ENCODE data around the gene TMED10.
A peak's percentile ranks its signal among the peaks of the same experiment; 100 is the strongest.

Gene TMED10

GRCh38 chr14:75091251-75091650, 85.2 kb downstream of the TMED10 start:
- DNase-seq (ENCODE audit: low read depth), result no peak
- TF ChIP-seq, protein P1, sequence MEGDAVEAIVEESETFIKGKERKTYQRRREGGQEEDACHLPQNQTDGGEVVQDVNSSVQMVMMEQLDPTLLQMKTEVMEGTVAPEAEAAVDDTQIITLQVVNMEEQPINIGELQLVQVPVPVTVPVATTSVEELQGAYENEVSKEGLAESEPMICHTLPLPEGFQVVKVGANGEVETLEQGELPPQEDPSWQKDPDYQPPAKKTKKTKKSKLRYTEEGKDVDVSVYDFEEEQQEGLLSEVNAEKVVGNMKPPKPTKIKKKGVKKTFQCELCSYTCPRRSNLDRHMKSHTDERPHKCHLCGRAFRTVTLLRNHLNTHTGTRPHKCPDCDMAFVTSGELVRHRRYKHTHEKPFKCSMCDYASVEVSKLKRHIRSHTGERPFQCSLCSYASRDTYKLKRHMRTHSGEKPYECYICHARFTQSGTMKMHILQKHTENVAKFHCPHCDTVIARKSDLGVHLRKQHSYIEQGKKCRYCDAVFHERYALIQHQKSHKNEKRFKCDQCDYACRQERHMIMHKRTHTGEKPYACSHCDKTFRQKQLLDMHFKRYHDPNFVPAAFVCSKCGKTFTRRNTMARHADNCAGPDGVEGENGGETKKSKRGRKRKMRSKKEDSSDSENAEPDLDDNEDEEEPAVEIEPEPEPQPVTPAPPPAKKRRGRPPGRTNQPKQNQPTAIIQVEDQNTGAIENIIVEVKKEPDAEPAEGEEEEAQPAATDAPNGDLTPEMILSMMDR (conservative IDR thresholded peaks at IDR 0.05; ENCODE audit: control insufficient read depth, insufficient read depth, low read depth, low read length), result no peak
- H3K4me3 ChIP-seq (ENCODE audit: control insufficient read depth, low read depth, low read length), result no peak overlapping the region

DNA sequence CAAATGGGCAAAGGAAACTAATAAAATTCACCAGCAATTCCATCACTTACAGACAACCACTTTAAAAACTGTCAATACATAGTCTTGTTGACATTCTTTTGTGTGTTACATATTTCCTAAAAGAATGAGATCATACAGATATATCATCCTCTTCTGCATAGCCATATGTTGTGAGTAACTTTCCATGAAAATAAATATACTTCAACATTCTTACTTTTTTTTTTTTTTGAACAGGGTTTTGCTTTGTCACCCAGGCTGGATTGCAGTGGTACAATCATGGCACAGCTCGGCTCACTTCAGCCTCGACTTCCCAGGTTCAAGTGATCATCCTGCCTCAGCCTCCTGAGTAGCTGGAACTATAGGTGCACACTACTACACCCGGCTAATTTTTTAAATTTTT, 86.1 kb downstream of the TMED10 start:
- H3K4me3 ChIP-seq (ENCODE audit: control insufficient read depth, low read depth, low read length), result no peak overlapping the region
- DNase-seq (ENCODE audit: low read depth), result no peak
- TF ChIP-seq, protein P1 (conservative IDR thresholded peaks at IDR 0.05; ENCODE audit: control insufficient read depth, insufficient read depth, low read depth, low read length), result no peak

GRCh38 chr14:75088566-75089373, 87.6 kb downstream of the TMED10 start:
- TF ChIP-seq, protein P1 (conservative IDR thresholded peaks at IDR 0.05; ENCODE audit: control insufficient read depth, insufficient read depth, low read depth, low read length), result peak; percentile 80
- peak; percentile 63 for DNase-seq (ENCODE audit: low read depth)
- no peak overlapping the region for H3K4me3 ChIP-seq (ENCODE audit: control insufficient read depth, low read depth, low read length)

DNA sequence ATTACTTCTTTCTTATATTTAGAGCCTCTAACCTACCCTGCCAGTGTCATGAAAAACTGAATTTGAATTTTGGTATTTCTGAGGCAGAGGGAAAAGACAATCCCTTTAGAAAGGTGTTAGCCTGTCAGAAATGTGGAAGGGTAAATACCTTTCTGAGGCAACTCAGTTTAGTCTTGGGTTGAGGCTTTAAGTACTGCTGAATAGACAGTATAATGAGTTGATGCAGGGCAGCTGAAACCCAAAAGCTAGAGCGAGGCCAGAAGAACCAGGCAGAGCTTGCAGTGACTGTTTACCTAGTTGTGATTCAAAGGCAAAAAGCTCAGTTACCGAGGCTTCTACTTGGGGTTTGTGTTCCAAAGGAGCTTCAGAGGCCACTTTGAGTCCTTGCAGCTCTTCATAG, 88.3 kb downstream of the TMED10 start:
- no peak overlapping the region for H3K4me3 ChIP-seq (ENCODE audit: control insufficient read depth, low read depth, low read length)
- no peak for DNase-seq (ENCODE audit: low read depth)
- TF ChIP-seq, protein P1 (conservative IDR thresholded peaks at IDR 0.05; ENCODE audit: control insufficient read depth, insufficient read depth, low read depth, low read length), result no peak

DNA sequence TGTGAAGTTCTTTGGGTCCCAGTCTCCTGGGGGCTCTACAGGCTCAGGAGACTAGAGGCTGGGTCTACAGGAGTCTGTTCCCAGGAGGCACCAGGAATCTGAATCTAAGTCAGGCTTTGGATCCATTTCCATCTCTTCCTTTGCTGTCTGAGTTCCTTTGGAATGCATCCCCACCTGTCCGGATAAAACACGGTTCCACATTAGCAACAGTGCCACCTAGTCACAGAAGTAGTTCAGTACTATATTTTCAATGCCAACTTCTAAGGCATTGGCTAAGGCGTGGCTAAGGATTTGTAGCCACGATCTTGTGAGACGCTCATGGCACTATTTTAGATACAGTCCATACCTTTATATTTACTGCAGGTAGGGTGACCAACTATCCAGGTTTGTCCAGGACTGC, 91.9 kb downstream of the TMED10 start:
- TF ChIP-seq, protein P1 (conservative IDR thresholded peaks at IDR 0.05; ENCODE audit: control insufficient read depth, insufficient read depth, low read depth, low read length), result no peak
- DNase-seq (ENCODE audit: low read depth), result no peak
- no peak overlapping the region for H3K4me3 ChIP-seq (ENCODE audit: control insufficient read depth, low read depth, low read length)

DNA sequence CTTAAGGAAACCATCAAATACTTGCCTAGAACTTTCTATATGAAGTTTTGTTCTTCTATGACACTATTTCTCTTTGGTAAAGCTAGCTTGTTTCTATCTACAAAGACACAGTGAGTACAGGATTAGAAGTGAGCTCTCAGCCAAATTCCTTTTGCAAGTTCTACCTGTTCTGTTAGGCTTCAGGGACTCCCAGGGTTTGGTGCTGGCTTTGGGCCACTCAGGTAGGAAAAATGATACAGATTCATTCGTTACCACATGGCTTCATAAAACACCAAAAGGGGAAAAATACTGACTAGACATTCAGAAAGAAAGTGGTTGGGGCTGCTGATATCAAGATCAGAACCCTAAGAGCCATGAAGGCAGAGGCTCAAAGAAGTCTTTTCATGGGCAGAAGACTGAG, 93.1 kb downstream of the TMED10 start:
- DNase-seq (ENCODE audit: low read depth), result no peak
- H3K4me3 ChIP-seq (ENCODE audit: control insufficient read depth, low read depth, low read length), result no peak overlapping the region
- TF ChIP-seq, protein P1 (conservative IDR thresholded peaks at IDR 0.05; ENCODE audit: control insufficient read depth, insufficient read depth, low read depth, low read length), result no peak
